HG03139 (cell line): Measurements from ENCODE around the gene RBKS.

ENCODE experiments used
- ATAC-seq: cut with Tn5 transposase; IDR thresholded peaks from one replicate; pipeline ENCODE4 v1.9.1; 2021; ENCODE audit not compliant: unreplicated experiment

Gene RBKS

DNA sequence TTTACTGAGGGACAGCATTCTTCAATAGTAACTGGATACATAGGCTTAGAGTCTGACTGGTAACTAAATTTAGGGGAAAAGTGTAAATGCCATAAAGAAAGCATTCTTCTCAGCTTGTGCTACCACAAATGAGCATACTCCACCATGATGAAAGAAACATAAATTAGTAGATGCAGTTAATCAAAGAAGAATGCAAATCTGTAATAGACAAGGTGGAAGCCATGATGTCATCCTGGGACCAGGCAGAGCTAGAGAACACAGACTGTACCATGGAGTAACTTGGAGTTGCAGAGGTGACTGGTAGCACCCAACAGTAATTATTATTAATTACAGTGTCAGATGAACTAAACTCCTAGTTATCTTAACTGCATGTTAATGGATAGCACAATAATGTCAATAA is 51.7 kb downstream of the RBKS start:
- no peak for ATAC-seq

DNA sequence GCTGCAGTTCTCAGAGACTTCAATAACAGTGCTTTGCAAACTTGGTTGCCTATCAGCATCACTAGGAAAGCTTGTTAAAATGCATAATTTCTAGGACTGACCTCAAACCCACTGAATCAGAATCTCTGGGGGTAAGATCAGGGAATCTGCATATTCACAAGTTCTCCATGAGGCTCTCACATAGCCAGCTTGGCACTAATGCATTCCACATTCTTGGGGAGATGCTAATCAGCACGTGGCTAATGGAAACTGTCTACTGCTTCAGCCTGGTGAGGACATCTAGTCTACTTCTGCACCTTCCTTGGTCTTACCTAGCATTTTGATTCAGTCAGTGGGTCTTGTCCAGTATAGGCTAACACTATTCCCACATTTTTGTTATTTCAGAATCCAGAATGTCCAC is 56.3 kb downstream of the RBKS start:
- no peak for ATAC-seq

DNA sequence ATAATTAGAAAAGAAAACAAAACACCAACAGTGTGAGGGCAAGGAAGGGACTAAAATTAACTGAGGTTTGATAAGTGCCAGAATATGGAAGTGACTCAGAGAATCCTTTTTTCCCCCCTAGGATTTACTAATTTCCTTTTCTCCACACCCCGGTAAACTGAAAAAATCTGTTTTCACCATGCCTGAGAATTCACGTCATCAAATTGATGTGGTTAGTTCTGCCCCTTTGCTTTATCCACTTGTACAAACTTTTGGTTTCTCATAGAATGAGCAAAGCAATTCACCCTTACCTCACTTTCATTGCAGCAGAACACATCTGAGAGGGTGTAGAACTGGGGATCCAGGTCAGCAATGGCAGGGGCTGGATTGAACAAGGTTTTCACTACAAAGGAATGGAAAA is 57.8 kb downstream of the RBKS start:
- ATAC-seq, result no peak

DNA sequence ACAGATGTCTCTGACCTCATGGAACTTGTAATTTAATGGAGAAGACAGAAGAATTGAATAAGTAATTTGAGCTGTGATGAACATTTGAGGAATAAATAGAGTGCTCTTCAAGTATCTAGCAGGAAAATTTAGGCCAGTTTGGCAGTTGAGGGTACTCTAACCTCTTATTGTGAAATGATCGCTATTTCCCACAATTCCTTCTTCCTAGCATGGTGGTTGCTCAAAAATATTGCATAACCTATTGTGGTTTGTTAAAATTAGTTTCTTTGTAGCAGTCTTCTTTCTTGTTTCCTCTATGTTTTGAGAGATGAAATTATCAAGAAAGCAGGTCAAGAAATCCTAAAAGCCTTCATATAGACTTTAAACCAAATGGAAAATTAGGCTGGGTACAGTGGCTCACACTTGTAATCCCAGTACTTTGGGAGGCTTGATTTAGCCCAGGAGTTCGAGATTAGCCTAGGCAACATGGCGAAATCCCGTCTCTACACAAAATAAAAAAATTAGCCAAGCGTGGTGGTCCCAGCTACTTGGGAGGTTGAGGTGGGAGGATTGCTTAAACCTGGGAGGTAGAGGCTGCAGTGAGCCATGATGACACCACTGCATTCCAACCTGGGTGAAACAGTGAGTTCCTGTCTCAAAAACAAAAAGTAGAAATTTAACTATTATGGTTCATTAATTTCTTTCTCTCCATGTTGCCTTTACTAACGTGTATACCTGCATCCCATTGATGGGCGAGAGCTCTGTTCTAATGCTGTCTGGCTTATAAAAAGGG is 58.7 kb downstream of the RBKS start:
- ATAC-seq, result no peak

DNA sequence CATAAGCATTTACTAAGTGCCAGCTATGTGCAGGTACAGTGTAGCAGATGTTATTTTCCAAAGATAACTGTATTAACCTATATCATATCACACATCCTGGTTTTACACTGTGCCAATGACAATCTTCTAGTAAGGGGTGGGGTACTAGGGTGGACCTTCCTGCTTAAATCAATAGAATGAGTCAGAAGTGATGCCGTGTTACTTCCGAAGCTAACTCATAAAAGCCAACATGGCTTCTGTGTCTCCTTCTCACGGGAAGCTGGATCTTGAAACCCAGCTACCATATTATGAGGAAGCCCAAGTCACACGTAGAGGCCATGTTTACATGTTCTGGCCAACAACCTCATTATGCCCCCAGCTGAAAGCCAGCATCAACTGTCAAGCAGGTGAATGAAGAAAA is 59.5 kb downstream of the RBKS start:
- no peak for ATAC-seq

DNA sequence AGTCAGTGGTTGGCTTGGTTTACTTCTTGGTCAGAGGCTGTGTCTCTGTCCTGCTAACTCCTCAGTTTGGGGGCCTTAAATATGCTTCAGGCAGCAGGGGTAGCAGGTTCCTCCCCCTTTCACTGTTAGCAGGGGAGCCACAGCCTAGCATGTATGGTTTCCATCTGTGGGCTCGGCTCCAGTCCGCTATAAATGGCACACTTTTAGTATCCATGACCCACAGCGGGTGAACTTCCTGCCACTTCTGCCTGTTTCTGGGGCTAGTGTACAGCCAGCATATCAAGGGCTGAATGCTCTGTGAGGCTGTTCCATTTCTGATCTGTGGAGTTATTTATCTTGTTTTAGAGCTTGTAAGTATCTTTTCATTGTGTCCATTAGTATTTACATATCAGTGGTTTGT is 60.4 kb downstream of the RBKS start:
- no peak for ATAC-seq

DNA sequence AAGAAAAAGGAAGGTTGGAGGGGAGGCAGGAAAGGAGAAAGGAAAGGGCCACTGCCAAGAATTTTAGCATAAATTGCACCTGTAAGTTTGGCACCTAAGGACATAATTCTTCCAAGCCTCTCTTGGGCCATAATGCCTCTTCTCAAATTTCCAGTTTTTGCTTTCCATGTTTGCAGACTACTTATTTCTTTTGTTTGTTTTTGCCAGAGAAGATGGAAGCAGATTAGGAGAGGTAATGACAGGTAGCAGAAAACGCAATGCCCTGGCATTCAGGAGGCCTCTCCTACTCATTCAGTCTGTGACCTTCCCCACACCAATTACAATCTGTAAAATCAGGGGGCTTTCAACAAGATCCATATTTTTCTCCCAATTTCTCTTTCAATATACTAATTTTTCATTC is 61.9 kb downstream of the RBKS start:
- ATAC-seq, result no peak

DNA sequence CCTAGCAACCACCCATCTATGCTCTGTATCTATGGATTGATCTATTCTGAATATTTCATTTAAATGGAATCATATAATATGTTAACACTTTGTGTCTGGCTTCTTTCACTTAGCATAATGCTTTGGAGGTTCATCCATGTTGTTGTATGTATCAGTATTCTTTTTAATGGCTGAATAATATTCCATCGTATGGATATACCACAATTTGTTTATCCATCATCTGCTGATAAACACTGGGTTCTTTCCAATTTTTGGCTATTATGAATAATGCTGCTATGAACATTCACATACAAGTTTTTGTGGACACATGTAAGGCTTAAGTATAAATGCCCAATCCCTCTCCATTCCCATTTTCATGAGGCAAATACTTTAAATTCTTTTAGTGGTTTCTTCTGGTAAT is 65.8 kb downstream of the RBKS start:
- ATAC-seq, result no peak

DNA sequence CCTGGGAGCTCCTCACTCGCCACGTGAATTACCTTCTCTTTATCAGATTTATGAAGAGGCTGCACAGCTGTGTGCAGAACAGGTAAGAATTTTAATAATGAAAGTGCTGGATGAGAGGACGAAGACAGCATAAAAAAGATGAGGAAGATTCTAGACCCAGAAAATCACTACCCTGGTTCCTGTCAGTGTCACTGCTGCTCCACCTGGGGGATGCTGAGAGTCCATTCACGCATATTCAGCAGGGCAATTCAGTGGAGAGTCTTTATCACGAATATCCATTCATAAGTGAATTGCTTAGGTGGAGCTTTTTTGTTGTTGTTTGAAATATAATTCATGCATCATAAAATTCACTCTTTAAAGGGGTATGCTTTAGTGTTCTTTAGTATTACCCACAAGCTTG is 66.6 kb downstream of the RBKS start:
- ATAC-seq, result no peak

DNA sequence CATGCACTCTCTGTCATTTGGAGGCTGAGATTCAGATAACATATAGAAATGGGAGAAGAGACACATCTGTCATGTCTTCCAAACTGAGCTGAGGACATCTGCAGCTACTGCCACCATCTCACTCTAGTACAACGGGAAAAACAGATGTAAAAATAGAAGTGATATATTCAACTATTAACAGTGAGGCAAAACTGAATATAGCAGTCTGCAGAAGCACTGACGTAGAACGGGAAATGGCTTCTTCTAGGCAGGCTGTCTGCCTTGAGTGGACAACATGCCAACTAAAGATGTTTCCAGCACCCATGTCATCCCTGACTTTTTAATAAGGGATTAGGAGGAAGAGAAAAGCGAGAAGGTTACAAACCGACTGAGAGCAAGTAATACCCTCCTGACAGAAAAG is 67.1 kb downstream of the RBKS start:
- ATAC-seq, result no peak

DNA sequence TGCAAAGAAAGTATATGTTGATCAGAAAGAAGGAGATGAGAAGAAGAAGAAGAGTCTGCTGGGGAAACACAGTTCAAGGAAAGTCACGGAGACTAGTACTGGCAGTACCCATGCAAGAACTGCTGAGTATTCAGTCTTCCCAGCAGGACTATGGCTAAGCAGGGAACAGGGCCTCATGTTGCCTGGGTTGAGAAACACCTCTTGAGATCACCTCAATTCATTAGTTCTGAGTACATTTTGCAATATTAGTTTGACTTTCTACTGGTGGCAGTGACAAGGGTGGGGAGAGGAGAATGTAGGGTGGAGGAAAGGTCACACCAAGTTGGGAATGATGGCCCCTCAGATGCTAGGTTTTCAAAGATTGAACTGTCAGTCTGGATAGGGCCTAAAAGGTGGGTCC is 68.1 kb downstream of the RBKS start:
- ATAC-seq, result no peak

DNA sequence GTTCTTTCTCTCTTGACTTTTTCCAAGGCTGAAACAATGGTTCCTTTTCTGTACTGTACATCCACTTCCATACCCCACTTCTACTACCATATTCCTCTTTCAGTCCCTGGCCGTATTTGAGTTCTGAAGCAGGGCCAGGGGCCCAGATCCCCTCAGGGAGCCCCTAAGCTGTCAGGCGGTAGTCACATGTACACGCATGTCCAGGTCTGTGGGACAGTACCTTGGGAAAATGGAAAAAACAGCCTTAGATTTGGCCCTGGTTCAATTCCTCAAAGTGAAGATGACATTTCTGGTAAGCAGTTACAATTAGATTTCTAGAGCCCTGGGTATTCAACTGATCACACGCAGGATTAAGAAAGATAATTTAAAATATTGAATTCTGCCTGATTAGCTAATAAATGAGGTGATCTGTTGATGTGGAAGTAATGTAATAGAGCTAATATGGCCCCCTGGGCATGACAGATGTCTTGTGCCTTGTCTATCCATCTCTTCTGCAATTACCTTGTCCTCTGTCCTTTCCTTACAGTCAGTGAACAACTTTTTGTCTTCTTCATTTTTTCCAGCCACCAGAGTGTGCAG is 74.2 kb downstream of the RBKS start:
- no peak for ATAC-seq

DNA sequence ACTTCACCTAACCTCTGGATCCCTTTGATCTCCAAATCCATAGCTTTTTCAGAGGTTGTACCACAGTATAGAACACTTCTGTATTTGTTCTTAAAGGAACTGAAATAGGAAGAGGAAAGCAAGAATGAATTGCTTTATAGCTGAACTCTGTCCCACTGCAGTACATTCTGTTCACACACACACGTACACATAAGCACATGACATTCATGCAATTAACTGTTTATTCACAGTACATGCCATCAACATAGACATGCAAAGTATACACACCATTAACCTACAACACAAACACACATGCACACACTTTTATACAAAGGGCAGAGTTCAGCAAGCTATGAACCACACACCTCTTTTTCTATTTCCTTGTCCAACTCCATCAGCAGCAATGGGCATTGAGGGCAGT is 75.4 kb downstream of the RBKS start:
- ATAC-seq, result no peak

DNA sequence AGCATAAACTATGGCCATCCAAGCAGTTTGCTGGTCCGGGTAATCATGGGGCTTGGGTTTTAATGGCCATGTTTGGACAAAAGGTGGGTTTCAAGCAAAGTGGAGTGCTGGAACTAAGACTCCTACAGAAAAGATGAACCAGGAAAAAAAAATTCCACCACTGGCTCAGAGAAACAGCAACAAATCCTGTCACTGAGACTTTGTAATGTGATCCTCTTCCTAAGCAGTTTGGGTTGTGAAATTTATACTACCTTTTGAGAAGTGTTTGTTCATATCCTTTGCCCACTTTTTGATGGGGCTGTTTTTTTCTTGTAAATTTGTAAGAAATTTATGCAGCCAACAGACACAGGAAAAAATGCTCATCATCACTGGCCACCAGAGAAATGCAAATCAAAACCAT is 78.4 kb downstream of the RBKS start:
- ATAC-seq, result no peak

DNA sequence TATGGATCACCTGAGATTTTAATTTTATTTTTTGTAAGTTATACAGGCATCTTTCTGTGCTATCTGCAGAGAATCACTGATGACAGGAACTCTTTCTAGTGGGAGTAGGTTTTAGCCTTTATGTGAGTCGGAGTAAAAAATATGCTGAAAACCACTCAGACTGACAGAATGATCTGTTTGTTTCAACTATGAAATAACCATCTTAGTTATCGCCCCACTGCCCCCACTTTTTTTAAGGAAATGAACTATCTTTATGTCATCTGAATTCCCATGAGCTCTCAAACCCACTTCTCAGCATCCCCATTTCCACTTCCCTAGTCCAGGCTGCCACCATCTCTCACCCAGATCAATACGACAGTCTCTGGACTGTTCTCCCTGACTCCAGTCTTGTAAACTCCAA is 79.7 kb downstream of the RBKS start:
- no peak for ATAC-seq

DNA sequence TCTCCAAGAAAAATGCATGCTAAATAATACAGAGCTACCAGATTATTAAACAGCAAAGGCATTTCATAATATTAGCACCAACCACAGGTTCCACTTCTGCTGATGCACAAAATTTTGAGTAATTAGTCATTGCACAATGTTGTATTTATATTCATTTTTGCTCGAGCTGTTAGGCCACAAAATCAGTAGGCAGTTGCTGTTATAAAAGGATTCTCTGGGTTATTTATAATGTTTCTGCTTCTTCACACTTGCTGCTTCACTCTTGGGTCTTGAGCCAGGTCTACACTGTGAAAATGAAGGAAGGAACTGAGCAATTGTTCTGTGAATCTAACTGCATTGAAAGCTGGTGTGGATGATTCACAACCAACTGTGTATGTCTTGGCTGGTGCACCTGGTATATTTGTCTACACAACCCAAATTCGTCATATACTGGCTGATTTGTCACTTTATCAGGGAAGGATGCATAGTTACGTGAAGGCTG is 80.4 kb downstream of the RBKS start:
- no peak for ATAC-seq

DNA sequence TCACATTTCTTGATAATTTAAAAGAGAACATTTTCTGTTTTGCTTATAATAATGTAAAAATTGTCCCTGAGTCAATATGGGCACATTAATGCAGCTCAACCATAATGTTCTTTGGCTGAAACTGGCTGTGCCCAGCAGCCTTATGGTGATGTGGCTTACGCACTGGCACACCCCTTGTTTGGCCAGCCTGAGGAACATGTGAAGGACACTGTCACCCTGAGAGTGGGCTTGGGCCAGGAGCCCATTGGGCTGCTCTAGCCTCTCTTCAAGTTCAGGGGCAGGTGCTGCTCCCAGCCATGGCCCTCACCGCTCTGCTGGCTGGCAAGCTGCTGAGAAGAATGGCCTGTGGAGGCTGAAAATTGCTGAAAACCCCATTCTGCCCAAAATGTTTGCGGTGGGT is 81.2 kb downstream of the RBKS start:
- ATAC-seq, result no peak

DNA sequence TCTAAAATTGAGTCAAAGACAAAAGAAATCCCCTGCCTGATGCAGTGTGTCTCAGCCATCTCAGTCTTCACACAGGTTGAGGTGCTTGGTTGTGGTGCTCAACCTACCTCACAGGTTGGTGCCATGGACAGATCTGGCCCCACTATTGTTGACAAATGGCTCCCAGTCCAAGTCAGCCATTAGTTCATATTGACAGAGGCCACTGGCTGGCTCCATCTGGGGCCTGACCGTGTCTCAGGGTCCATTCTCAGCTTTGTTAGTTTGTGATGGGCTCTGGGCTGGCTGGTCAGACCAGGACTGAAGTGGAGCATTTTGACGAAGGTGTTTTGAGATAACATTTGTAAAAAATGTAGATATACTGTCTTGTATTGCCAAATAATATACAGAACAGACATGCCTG is 81.8 kb downstream of the RBKS start:
- ATAC-seq, result no peak

DNA sequence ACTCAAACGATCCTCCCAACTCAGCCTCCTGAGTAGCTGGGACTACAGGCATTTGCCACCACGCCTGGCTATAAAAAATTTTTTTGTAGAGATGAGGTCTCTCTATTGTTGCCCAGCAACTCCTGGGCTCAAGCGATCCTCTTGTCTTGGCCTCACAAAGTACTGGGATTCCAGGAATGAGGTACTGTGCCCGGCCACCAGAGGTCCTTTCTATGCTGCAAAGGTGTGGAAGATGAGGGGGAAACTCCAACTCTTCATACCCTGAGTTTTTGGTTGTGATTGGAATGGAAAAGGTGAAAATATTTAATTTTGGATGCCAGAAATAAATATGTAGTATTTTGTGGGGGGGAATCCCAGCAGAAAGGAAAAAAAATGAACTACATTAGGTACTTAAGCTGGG is 82.7 kb downstream of the RBKS start:
- ATAC-seq, result no peak

DNA sequence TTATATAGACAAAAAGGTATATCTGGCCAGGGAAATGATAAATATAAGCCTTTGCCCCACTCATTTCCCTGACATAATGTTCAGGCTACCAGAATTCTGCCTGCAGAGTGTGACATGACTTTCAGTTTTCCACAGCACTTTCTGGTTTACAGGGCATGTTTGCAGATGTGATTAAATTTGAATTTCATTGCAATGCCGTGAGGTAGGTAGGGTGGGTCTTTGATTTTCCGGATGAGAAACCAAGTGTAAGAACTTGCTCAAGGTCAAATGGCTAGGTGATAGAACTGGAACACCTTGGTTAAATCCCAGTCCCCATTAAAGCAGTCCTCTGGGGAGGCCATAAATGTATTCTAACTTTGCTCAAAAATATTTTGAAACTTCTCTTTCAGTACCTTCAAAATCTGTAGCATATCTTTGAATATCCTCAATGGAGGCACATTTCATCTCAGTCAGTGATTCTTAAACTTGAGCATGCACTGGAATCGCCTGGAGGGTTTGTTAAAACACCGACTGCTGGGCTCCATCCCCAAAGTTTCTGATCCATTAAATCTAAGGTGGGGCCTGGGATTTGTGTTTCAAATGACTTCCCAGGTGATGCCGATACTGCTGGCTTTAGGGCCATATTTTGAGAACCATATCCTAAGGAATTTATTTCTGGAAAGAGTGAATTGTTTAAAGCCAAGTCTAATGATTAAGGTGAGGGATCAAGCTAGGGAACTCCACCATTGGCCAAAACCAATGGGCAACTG is 83.7 kb downstream of the RBKS start:
- no peak for ATAC-seq

DNA sequence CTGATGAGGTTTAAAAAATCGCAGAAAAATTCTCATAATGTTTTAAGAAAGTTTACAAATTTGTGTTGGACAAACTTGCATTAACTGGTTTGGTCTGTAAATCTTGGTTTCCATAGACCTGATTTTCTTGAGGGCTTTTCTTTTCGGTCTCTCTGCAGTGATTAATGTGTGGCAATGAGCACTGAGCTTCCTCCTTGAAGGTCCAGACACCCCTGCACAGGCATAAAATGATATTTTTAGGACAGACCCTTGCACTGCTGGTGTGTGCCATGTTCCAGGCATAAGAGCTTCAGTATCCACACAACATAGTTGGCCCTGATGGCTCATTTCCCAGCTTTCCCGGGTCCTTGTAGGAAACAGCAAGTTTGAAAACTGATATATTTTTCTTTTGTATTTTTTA is 85.0 kb downstream of the RBKS start:
- no peak for ATAC-seq

DNA sequence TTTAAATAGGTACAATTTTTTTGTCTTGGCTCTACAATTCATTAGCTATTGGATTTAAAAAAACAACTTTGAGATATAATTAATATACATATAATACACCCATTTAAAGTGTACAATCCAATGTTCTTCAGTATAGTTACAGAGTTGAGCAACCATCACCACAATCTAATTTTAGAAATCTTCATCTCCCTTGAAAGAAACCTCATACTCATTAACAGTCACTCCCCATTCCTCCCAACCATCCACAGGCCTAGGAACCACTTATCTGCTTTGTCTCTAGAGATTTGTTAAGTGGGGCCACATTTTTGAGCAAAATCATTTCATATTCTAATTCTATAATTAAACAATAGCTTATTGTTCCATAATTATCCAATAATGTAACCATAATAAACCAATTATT is 86.0 kb downstream of the RBKS start:
- no peak for ATAC-seq
